NCI-H2171 treated with DMSO at 0.1 percent for 48 hours (cell line): ENCODE results near the gene CEP128.
A peak's percentile ranks its signal among the peaks of the same experiment; 100 is the strongest.

Experiments used
- DNase-seq: peaks from one replicate; lab custom pipeline; 2025; lab: John Stamatoyannopoulos, UW

The CEP128 gene

GRCh38 chr14:80609055-80609454, 332.5 kb downstream of the CEP128 start:
- no peak for DNase-seq

GRCh38 chr14:80608563-80608962, 333.0 kb downstream of the CEP128 start:
- DNase-seq: no peak

- no peak for DNase-seq
Measured at GRCh38 chr14:80607430-80608190, 333.9 kb downstream of the CEP128 start.

- no peak for DNase-seq
Measured at GRCh38 chr14:80606347-80606772, 335.2 kb downstream of the CEP128 start.

- no peak for DNase-seq
Measured at GRCh38 chr14:80605536-80605935, 336.0 kb downstream of the CEP128 start.

- no peak for DNase-seq
Measured at GRCh38 chr14:80602946-80603345, 338.6 kb downstream of the CEP128 start.

GRCh38 chr14:80587096-80587724, 354.3 kb downstream of the CEP128 start:
- DNase-seq: peak; percentile 41

GRCh38 chr14:80586131-80586530, 355.4 kb downstream of the CEP128 start:
- no peak for DNase-seq

GRCh38 chr14:80585506-80585835, 356.1 kb downstream of the CEP128 start:
- no peak for DNase-seq

GRCh38 chr14:80584744-80585505, 356.6 kb downstream of the CEP128 start:
- peak; percentile 15 for DNase-seq

- no peak for DNase-seq
Measured at GRCh38 chr14:80577599-80577998, 363.9 kb downstream of the CEP128 start.

GRCh38 chr14:80576401-80576800, 365.1 kb downstream of the CEP128 start:
- DNase-seq: no peak

GRCh38 chr14:80575763-80576162, 365.8 kb downstream of the CEP128 start:
- no peak for DNase-seq

GRCh38 chr14:80572666-80573065, 368.9 kb downstream of the CEP128 start:
- DNase-seq: no peak

GRCh38 chr14:80570930-80571298, 370.6 kb downstream of the CEP128 start:
- DNase-seq: no peak

- DNase-seq: no peak
Measured at GRCh38 chr14:80567905-80568536, 373.5 kb downstream of the CEP128 start.

- DNase-seq: no peak
Measured at GRCh38 chr14:80565001-80565400, 376.5 kb downstream of the CEP128 start.

- no peak for DNase-seq
Measured at GRCh38 chr14:80564051-80564450, 377.5 kb downstream of the CEP128 start.

GRCh38 chr14:80560800-80561657, 380.5 kb downstream of the CEP128 start:
- DNase-seq: no peak

- DNase-seq: no peak
Measured at GRCh38 chr14:80554139-80554538, 387.4 kb downstream of the CEP128 start.

GRCh38 chr14:80549141-80549540, 392.4 kb downstream of the CEP128 start:
- DNase-seq: no peak
